Hepatocyte (in vitro differentiated cells): ENCODE measurements around the gene KLHDC1. TPM values are rescaled to one million over a fixed set of nuclear protein-coding genes. Genes with fewer than 3 reads are reported as not detected.

Experiments used
- polyA plus RNA-seq: library from polyadenylated mRNA; unstranded; fragments of >200 nt; fragmentation: Nextera tagmentation; extraction: Ambion mirVana; gene quantifications from 2 replicates; pipeline ENCODE4 v1.2.1, GENCODE V29; 2016
- small RNA-seq: library from RNA; depleted of rRNA; stranded (forward); fragments of <200 nt; gene quantifications from one replicate; pipeline ENCODE3, GENCODE V24; 2014
- total RNA-seq: library from RNA; depleted of rRNA; stranded (reverse); fragments of >200 nt; gene quantifications from 2 replicates; pipeline ENCODE4 v1.2.3, GENCODE V29; 2014

KLHDC1 gene
- total and polyA plus RNA-seq, 2 experiments from 2014 or later = 4.6 to 5.4 TPM

Small RNA genes lying within 50 kb of the gene (small RNA-seq; reads per million reads assigned to genes)
- not detected for gene RNU6ATAC30P

Other genes starting within 250 kb of the KLHDC1 start
- 3,841 and 4,104 TPM in 2 replicates for gene RPS29, start 106.7 kb upstream of the KLHDC1 start, total RNA-seq
- 875 and 983 TPM in 2 replicates for gene RPS29, start 106.7 kb upstream of the KLHDC1 start, polyA plus RNA-seq
- gene LRR1, start 94.2 kb upstream of the KLHDC1 start, total RNA-seq = 10.1 and 15.4 TPM in 2 replicates
- 10.6 and 14.8 TPM in 2 replicates for gene LRR1, start 94.2 kb upstream of the KLHDC1 start, polyA plus RNA-seq
- gene RPL36AL, start 72.5 kb upstream of the KLHDC1 start, total RNA-seq = 175 and 208 TPM in 2 replicates
- 277 TPM in 2 replicates for gene RPL36AL, start 72.5 kb upstream of the KLHDC1 start, polyA plus RNA-seq
- gene MGAT2, start 72.3 kb upstream of the KLHDC1 start, total RNA-seq = 74.9 and 81.3 TPM in 2 replicates
- gene MGAT2, start 72.3 kb upstream of the KLHDC1 start, polyA plus RNA-seq = 39.4 and 53.5 TPM in 2 replicates
- 16.7 and 19.8 TPM in 2 replicates for gene DNAAF2, start 57.9 kb upstream of the KLHDC1 start, total RNA-seq
- 17.6 and 20.6 TPM in 2 replicates for gene DNAAF2, start 57.9 kb upstream of the KLHDC1 start, polyA plus RNA-seq
- 7.6 and 12.0 TPM in 2 replicates for gene POLE2, start 4.9 kb upstream of the KLHDC1 start, total RNA-seq
- 3.2 and 3.9 TPM in 2 replicates for gene POLE2, start 4.9 kb upstream of the KLHDC1 start, polyA plus RNA-seq
- gene KLHDC2, start 75.0 kb downstream of the KLHDC1 start, total RNA-seq = 114 and 118 TPM in 2 replicates
- gene KLHDC2, start 75.0 kb downstream of the KLHDC1 start, polyA plus RNA-seq = 122 and 140 TPM in 2 replicates
- gene NEMF, start 159.7 kb downstream of the KLHDC1 start, total RNA-seq = 34.0 and 62.9 TPM in 2 replicates
- 49.5 and 69.9 TPM in 2 replicates for gene NEMF, start 159.7 kb downstream of the KLHDC1 start, polyA plus RNA-seq
- 64.8 and 67.6 TPM in 2 replicates for gene ARF6, start 200.0 kb downstream of the KLHDC1 start, total RNA-seq
- gene ARF6, start 200.0 kb downstream of the KLHDC1 start, polyA plus RNA-seq = 52.1 and 53.9 TPM in 2 replicates